MM.1S (cell line): ENCODE data around the gene NYAP1.

ENCODE experiments used
- DNase-seq: peaks from one replicate; pipeline ENCODE4 v3.0.0-alpha.2; 2015
- H2AFZ ChIP-seq: fragments of 300-600 bp; sonication (generic); 2 replicates; pipeline ENCODE4 v1.6.0; 2016; ENCODE audit warnings: antibody characterized with exemption, low read length
- H3F3A ChIP-seq: fragments of 300-600 bp; sonication (generic); 2 replicates; pipeline ENCODE4 v1.6.1; 2016; ENCODE audit warnings: mild to moderate bottlenecking, antibody characterized with exemption, low read length, moderate library complexity, mixed read lengths; ENCODE audit not compliant: insufficient read depth
- H3K27ac ChIP-seq: fragments of 300-600 bp; sonication (generic); 2 replicates; pipeline ENCODE4 v1.5.1; 2016; ENCODE audit warnings: mild to moderate bottlenecking, low read length
- H3K27me3 ChIP-seq: fragments of 300-600 bp; sonication (generic); replicated peaks from 2 replicates; pipeline ENCODE4 v1.6.0; 2016; ENCODE audit warnings: low read length; ENCODE audit not compliant: insufficient read depth
- H3K36me3 ChIP-seq: fragments of 300-600 bp; sonication (generic); replicated peaks from 2 replicates; pipeline ENCODE4 v1.6.1; 2016; ENCODE audit warnings: mild to moderate bottlenecking, low read length, mixed read lengths; ENCODE audit not compliant: insufficient read depth
- H3K4me1 ChIP-seq: fragments of 300-600 bp; sonication (generic); 2 replicates; pipeline ENCODE4 v1.6.1; 2016; ENCODE audit warnings: low read length, mixed read lengths
- H3K4me2 ChIP-seq: fragments of 300-600 bp; sonication (generic); 2 replicates; pipeline ENCODE4 v1.6.0; 2016; ENCODE audit warnings: low read depth, low read length
- H3K4me3 ChIP-seq: fragments of 300-600 bp; sonication (generic); 2 replicates; pipeline ENCODE4 v1.5.1; 2016; ENCODE audit warnings: low read length, mixed read lengths
- H3K79me2 ChIP-seq: fragments of 300-600 bp; sonication (generic); 2 replicates; pipeline ENCODE4 v1.6.1; 2016; ENCODE audit warnings: mixed run types, low read length, mixed read lengths
- H3K9ac ChIP-seq: fragments of 300-600 bp; sonication (generic); 2 replicates; pipeline ENCODE4 v1.6.1; 2016; ENCODE audit warnings: low read length, mixed read lengths
- H3K9me2 ChIP-seq: fragments of 300-600 bp; sonication (generic); replicated peaks from 2 replicates; pipeline ENCODE4 v1.6.1; 2016; ENCODE audit warnings: mild to moderate bottlenecking, low read length, mixed read lengths; ENCODE audit not compliant: insufficient read depth
- H3K9me3 ChIP-seq: fragments of 300-600 bp; sonication (generic); replicated peaks from 2 replicates; pipeline ENCODE4 v1.6.1; 2016; ENCODE audit warnings: mild to moderate bottlenecking, low read length, mixed read lengths; ENCODE audit not compliant: insufficient read depth
- H4K20me1 ChIP-seq: fragments of 300-600 bp; sonication (generic); 2 replicates; pipeline ENCODE4 v1.6.1; 2016; ENCODE audit warnings: mild to moderate bottlenecking, low read length, moderate library complexity, mixed read lengths; ENCODE audit not compliant: insufficient read depth
- EZH2 ChIP-seq: fragments of 300-600 bp; sonication (generic); optimal IDR thresholded peaks from 2 replicates; pipeline ENCODE3; 2017; ENCODE audit warnings: low read depth, mild to moderate bottlenecking, antibody characterized with exemption, low read length, mixed read lengths
- EZH2phosphoT487 ChIP-seq: fragments of 300-600 bp; sonication (generic); IDR thresholded peaks from 2 replicates; pipeline ENCODE4 v1.6.1; 2018; ENCODE audit warnings: antibody characterized with exemption, low read length
- TF ChIP-seq, protein P1 (sequence below): fragments of 300-600 bp; sonication (generic); IDR thresholded peaks from 2 replicates; pipeline ENCODE4 v1.5.1; 2016; ENCODE audit warnings: antibody characterized with exemption, low read length, mixed read lengths

NYAP1 gene

DNA sequence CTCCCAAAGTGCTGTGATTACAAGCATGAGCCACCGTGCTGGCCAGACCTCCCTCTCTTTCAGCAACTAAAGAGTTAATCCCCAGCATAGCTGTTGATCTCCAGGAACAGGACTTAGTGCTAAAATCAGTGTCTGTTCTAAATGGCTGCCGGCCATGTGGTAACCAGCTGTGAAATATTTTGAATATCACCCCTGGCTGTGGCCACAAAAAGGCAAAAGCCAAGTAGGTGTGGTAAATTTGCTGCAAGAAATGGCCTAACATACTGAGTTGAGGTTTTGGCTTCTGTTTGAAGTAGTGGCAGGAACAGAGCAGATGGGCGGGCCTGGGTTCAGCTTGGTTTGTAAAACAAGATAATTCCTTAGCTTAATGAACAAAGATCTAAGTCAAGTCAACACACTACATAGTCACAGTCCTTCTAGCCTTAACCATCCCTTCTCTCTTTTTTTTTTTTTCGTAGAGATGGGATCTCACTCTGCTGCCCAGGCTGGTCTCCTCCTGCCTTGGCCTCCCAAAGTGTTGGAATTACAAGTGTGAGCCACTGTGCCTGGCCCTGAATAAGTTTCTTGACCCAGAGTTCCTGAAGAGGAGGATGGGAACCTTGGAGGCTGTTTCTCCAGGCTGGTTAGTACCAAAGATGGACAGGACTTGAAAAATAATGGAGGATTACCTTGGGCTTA, 32.5 kb downstream of the NYAP1 start:
- Histone ChIP-seq H3K27ac (no peak overlapping the region), H3K27me3 (no peaks in the 10 kb centered on the region), H2AFZ (no peak overlapping the region), H3K4me2 (no peak overlapping the region), H3K9me2 (no peaks in the 10 kb centered on the region), H3K9ac (no peak overlapping the region), H4K20me1 (no peaks in the 10 kb centered on the region), H3K4me1 (no peaks in the 10 kb centered on the region), H3F3A (no peaks in the 10 kb centered on the region), H3K36me3 (no peaks in the 10 kb centered on the region), H3K9me3 (no peaks in the 10 kb centered on the region), H3K79me2 (no peaks in the 10 kb centered on the region), H3K4me3 (no peak overlapping the region)
- DNase-seq: peak; percentile 58
- TF ChIP-seq EZH2phosphoT487: no peak
- TF ChIP-seq, protein P1, sequence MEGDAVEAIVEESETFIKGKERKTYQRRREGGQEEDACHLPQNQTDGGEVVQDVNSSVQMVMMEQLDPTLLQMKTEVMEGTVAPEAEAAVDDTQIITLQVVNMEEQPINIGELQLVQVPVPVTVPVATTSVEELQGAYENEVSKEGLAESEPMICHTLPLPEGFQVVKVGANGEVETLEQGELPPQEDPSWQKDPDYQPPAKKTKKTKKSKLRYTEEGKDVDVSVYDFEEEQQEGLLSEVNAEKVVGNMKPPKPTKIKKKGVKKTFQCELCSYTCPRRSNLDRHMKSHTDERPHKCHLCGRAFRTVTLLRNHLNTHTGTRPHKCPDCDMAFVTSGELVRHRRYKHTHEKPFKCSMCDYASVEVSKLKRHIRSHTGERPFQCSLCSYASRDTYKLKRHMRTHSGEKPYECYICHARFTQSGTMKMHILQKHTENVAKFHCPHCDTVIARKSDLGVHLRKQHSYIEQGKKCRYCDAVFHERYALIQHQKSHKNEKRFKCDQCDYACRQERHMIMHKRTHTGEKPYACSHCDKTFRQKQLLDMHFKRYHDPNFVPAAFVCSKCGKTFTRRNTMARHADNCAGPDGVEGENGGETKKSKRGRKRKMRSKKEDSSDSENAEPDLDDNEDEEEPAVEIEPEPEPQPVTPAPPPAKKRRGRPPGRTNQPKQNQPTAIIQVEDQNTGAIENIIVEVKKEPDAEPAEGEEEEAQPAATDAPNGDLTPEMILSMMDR: no peak
- TF ChIP-seq EZH2: no peak

DNA sequence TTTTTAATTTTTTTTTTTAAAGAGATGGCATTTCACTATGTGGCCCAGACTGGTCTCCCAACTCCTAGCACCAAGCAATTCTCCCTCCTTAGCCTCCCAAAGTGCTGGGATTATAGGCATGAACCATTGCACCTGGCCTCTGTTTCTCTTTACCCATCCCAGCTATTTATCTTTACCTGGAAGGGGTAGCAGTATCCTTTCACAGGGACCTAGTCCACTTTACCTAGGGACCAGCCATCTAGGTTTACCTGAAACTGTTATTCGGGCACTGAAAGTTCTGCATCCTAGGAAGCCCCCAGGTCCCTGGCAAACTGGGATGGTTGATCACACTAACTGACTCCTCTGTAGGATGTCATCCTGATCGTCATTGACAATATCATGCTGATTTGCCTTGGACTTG, 33.6 kb downstream of the NYAP1 start:
- H3K4me1 ChIP-seq: no peaks in the 10 kb centered on the region
- H3K4me3 ChIP-seq: no peak overlapping the region
- H3K9ac ChIP-seq: no peak overlapping the region
- DNase-seq: no peak
- no peaks in the 10 kb centered on the region for H3K27me3 ChIP-seq
- H3F3A ChIP-seq: no peaks in the 10 kb centered on the region
- no peaks in the 10 kb centered on the region for H3K79me2 ChIP-seq
- no peaks in the 10 kb centered on the region for H4K20me1 ChIP-seq
- H3K9me2 ChIP-seq: no peaks in the 10 kb centered on the region
- H3K4me2 ChIP-seq: no peak overlapping the region
- H3K36me3 ChIP-seq: no peaks in the 10 kb centered on the region
- no peak overlapping the region for H3K27ac ChIP-seq
- H2AFZ ChIP-seq: no peak overlapping the region
- TF ChIP-seq, protein P1: no peak
- no peak for TF ChIP-seq EZH2
- no peak for TF ChIP-seq EZH2phosphoT487
- H3K9me3 ChIP-seq: no peaks in the 10 kb centered on the region

DNA sequence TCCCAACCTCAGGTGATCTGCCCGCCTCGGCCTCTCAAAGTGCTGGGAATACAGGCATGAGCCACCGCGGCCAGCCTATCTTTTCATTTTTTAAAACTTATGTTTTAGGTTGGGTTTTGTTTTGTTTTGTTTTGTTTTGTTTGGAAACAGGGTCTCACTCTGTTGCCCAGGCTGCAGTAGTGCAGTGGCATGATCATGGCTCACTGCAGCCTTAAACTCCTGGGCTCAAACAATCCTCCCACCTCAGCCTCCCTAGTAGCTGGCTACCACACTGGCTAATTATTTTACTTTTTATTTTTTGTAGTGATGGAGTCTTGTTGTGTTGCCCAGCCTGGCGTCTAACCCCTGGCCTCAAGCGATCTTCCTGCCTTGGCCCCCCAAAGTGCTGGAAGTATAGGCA, 35.9 kb downstream of the NYAP1 start:
- H3K4me1 ChIP-seq: no peaks in the 10 kb centered on the region
- no peak overlapping the region for H3K4me3 ChIP-seq
- no peaks in the 10 kb centered on the region for H3K9me3 ChIP-seq
- no peaks in the 10 kb centered on the region for H3K27me3 ChIP-seq
- no peak overlapping the region for H2AFZ ChIP-seq
- no peak overlapping the region for H3K4me2 ChIP-seq
- H3K36me3 ChIP-seq: no peaks in the 10 kb centered on the region
- TF ChIP-seq EZH2: no peak
- no peak for TF ChIP-seq EZH2phosphoT487
- TF ChIP-seq, protein P1: no peak
- no peaks in the 10 kb centered on the region for H3K79me2 ChIP-seq
- no peak overlapping the region for H3K9ac ChIP-seq
- no peaks in the 10 kb centered on the region for H4K20me1 ChIP-seq
- no peaks in the 10 kb centered on the region for H3F3A ChIP-seq
- no peak overlapping the region for H3K27ac ChIP-seq
- DNase-seq: no peak
- no peaks in the 10 kb centered on the region for H3K9me2 ChIP-seq
